HCT116 (cell line): Measurements from ENCODE around the gene DCDC2C. TPM values are rescaled to one million over a fixed set of nuclear protein-coding genes. Genes with fewer than 3 reads are reported as not detected.

Source experiments
- ATAC-seq: fragments of 200-7000 bp; cut with Tn5 transposase; 2 replicates; pipeline ENCODE4 v1.9.1; 2020; ENCODE audit warnings: mild to moderate bottlenecking, moderate library complexity
- BruUV-seq: library from RNA; stranded (reverse); fragments of 400-500 nt; replicated peaks from 2 replicates; lab custom pipeline; 2021; lab: Mats Ljungman, UMichigan
- CTCF ChIA-PET: fragments of 300-600 bp; sonication (Branson Sonifier 250); formaldehyde crosslinking; loops from one replicate; lab custom pipeline; 2021; ENCODE audit warnings: antibody characterized with exemption; lab: Charles Lee
- POLR2A ChIA-PET: fragments of 300-600, 350-600 bp; sonication (Branson Sonifier 250); formaldehyde crosslinking; loops from one replicate; lab custom pipeline; 2021; ENCODE audit warnings: antibody characterized with exemption; lab: Charles Lee
- RAD21 ChIA-PET, 2 experiments: fragments of 300-600 bp; sonication (Branson Sonifier 250); formaldehyde crosslinking; loops; one replicate each; lab custom pipeline; 2023; ENCODE audit warnings: low total read pairs in 2 of 2; ENCODE audit not compliant: uncharacterized antibody in 2 of 2, unreplicated experiment in 2 of 2, low non-redundant PET in 1 of 2; lab: Charles Lee
- DNase-seq: peaks from one replicate; pipeline ENCODE4 v3.0.0-alpha.2; 2010; ENCODE audit warnings: low read depth, low spot score
- H2AFZ ChIP-seq: fragments of 200-600 bp; shearing (Covaris generic), sonication (generic); 2 replicates; pipeline ENCODE4 v1.6.1; 2017; ENCODE audit warnings: low read depth, mixed run types, mixed read lengths, antibody characterized with exemption, low read length; ENCODE audit not compliant: poor library complexity, severe bottlenecking
- H3K27ac ChIP-seq: 2 replicates; pipeline ENCODE4 v1.5.1; 2012; ENCODE audit warnings: low read depth, low read length
- H3K27me3 ChIP-seq: fragments of 200-600 bp; sonication (generic); 2 replicates; pipeline ENCODE4 v1.6.1; 2016; ENCODE audit warnings: mixed run types, low read length, mixed read lengths; ENCODE audit not compliant: insufficient read depth
- H3K36me3 ChIP-seq, 2 experiments: fragments of 200-500 bp in 1 of 2; fragments of 200-600 bp in 1 of 2; sonication (Bioruptor generic) in 1 of 2; sonication (generic) in 1 of 2; 2 replicates each; pipeline versions ENCODE4 v1.5.1 to v1.6.1; 2014 to 2016; ENCODE audit warnings: low read length in 2 of 2, inconsistent platforms in 1 of 2, mixed read lengths in 1 of 2, mixed run types in 1 of 2; ENCODE audit not compliant: insufficient read depth in 2 of 2, control insufficient read depth in 1 of 2
- H3K4me1 ChIP-seq, 2 experiments: fragments of 200-600 bp in 1 of 2; sonication (generic) in 1 of 2; 2 replicates each; pipeline versions ENCODE4 v1.5.1 to v1.6.1; 2012 to 2017; ENCODE audit warnings: low read length in 2 of 2, inconsistent platforms in 1 of 2, mild to moderate bottlenecking in 1 of 2, mixed read lengths in 1 of 2, mixed run types in 1 of 2, moderate library complexity in 1 of 2; ENCODE audit not compliant: insufficient read depth in 2 of 2, control insufficient read depth in 1 of 2
- H3K4me2 ChIP-seq: fragments of 200-600 bp; sonication (generic); 2 replicates; pipeline ENCODE4 v1.6.1; 2017; ENCODE audit warnings: mixed run types, low read length, mixed read lengths
- H3K4me3 ChIP-seq, 2 experiments: fragments of 200-600 bp in 1 of 2; sonication (generic) in 1 of 2; replicated peaks in 1 of 2; 2 replicates each; pipeline ENCODE4 v1.5.1; 2011 to 2016; ENCODE audit warnings: low read length in 2 of 2, control low read depth in 1 of 2, low read depth in 1 of 2, mild to moderate bottlenecking in 1 of 2, mixed read lengths in 1 of 2, mixed run types in 1 of 2
- H3K79me2 ChIP-seq: fragments of 200-600 bp; sonication (generic); 2 replicates; pipeline ENCODE4 v1.6.1; 2017; ENCODE audit warnings: mild to moderate bottlenecking, mixed run types, low read length, moderate library complexity, mixed read lengths; ENCODE audit not compliant: insufficient read depth
- H3K9ac ChIP-seq: fragments of 200-600 bp; sonication (generic); 2 replicates; pipeline ENCODE4 v1.6.1; 2016; ENCODE audit warnings: low read length, mixed read lengths
- H3K9me2 ChIP-seq: fragments of 200-600 bp; sonication (generic), shearing (Covaris generic); 2 replicates; pipeline ENCODE4 v1.6.1; 2017; ENCODE audit warnings: mixed run types, mild to moderate bottlenecking, moderate library complexity; ENCODE audit not compliant: insufficient read depth
- H3K9me3 ChIP-seq, 2 experiments: fragments of 200-500 bp in 1 of 2; fragments of 200-600 bp in 1 of 2; sonication (Bioruptor generic) in 1 of 2; sonication (generic) in 1 of 2; 2 replicates each; pipeline ENCODE4 v1.6.1; 2014 to 2017; ENCODE audit warnings: low read length in 2 of 2, mixed read lengths in 2 of 2, inconsistent platforms in 1 of 2, low read depth in 1 of 2, mild to moderate bottlenecking in 1 of 2, mixed run types in 1 of 2, moderate library complexity in 1 of 2; ENCODE audit not compliant: control insufficient read depth in 1 of 2, insufficient read depth in 1 of 2
- H4K20me1 ChIP-seq: fragments of 200-600 bp; sonication (generic), shearing (Covaris generic); 2 replicates; pipeline ENCODE4 v1.6.1; 2017; ENCODE audit warnings: mixed run types, mild to moderate bottlenecking, moderate library complexity; ENCODE audit not compliant: insufficient read depth
- CBX3 ChIP-seq: IDR thresholded peaks from 2 replicates; pipeline ENCODE4 v1.6.1; 2012; ENCODE audit warnings: low read depth
- CEBPB ChIP-seq: IDR thresholded peaks from 2 replicates; pipeline ENCODE4 v1.6.1; 2012; ENCODE audit warnings: low read depth
- EZH2 ChIP-seq: fragments of 200-600 bp; sonication (generic); IDR thresholded peaks from 2 replicates; pipeline ENCODE4 v1.6.1; 2017; ENCODE audit warnings: antibody characterized with exemption, mixed run types
- FOSL1 ChIP-seq: IDR thresholded peaks from 2 replicates; pipeline ENCODE4 v1.6.1; 2012; ENCODE audit warnings: low read depth
- JUND ChIP-seq: IDR thresholded peaks from 2 replicates; pipeline ENCODE4 v1.6.1; 2012
- POLR2A ChIP-seq: IDR thresholded peaks from 2 replicates; pipeline ENCODE4 v1.7.0; 2011; ENCODE audit warnings: borderline replicate concordance; ENCODE audit not compliant: insufficient read depth, insufficient read length; ENCODE audit errors: extremely low read depth
- POLR2AphosphoS5 ChIP-seq: IDR thresholded peaks from 2 replicates; pipeline ENCODE4 v1.6.1; 2011; ENCODE audit warnings: mild to moderate bottlenecking, low read depth, low read length, moderate library complexity
- RAD21 ChIP-seq: IDR thresholded peaks from 2 replicates; pipeline ENCODE4 v1.6.1; 2012; ENCODE audit warnings: low read depth, mild to moderate bottlenecking
- SIN3A ChIP-seq: IDR thresholded peaks from 2 replicates; pipeline ENCODE4 v1.6.1; 2012; ENCODE audit warnings: low read depth
- SP1 ChIP-seq: IDR thresholded peaks from 2 replicates; pipeline ENCODE4 v1.6.1; 2012; ENCODE audit warnings: low read depth
- SRF ChIP-seq: IDR thresholded peaks from 2 replicates; pipeline ENCODE4 v1.6.1; 2012; ENCODE audit warnings: low read depth
- ZFX ChIP-seq: fragments of 450-650 bp; IDR thresholded peaks from 2 replicates; pipeline ENCODE4 v1.6.1; 2017
- ZNF274 ChIP-seq: fragments of 200-500 bp; sonication (Bioruptor generic); IDR thresholded peaks from 2 replicates; pipeline ENCODE4 v1.6.1; 2014; ENCODE audit warnings: mild to moderate bottlenecking, low read depth, low read length, inconsistent platforms
- intact Hi-C: fragments of 100-400 bp; cut with micrococcal nuclease; formaldehyde crosslinking; loops from 2 replicates; pipeline ENCODE4 v1.10.0; 2022
- total RNA-seq: library from RNA; stranded (reverse); gene quantifications from one replicate; pipeline ENCODE4 v1.2.1, GENCODE V29; 2021; ENCODE audit not compliant: unreplicated experiment
- TF ChIP-seq, protein P1 (sequence below): IDR thresholded peaks from 2 replicates; pipeline ENCODE4 v1.6.1; 2012
- TF ChIP-seq, protein P2 (sequence below): IDR thresholded peaks from 2 replicates; pipeline ENCODE4 v1.6.1; 2012
- TF ChIP-seq, protein P3 (sequence below): IDR thresholded peaks from 2 replicates; pipeline ENCODE4 v1.6.1; 2012; ENCODE audit warnings: low read depth
- TF ChIP-seq, protein P4 (sequence below), 3 experiments: fragments of 200-600 bp in 1 of 3; sonication (generic) in 1 of 3; IDR thresholded peaks in 2 of 3; conservative IDR thresholded peaks in 1 of 3; 2 replicates each; pipeline ENCODE4 v1.5.1; 2012 to 2017; ENCODE audit warnings: low read depth in 2 of 3, low read length in 2 of 3, antibody characterized with exemption in 1 of 3, borderline replicate concordance in 1 of 3, control low read depth in 1 of 3, mild to moderate bottlenecking in 1 of 3, mixed read lengths in 1 of 3, mixed run types in 1 of 3, moderate library complexity in 1 of 3; ENCODE audit not compliant: insufficient read depth in 1 of 3

Gene DCDC2C
- total RNA-seq, 1 experiment from 2014 or later: not detected

DNA sequence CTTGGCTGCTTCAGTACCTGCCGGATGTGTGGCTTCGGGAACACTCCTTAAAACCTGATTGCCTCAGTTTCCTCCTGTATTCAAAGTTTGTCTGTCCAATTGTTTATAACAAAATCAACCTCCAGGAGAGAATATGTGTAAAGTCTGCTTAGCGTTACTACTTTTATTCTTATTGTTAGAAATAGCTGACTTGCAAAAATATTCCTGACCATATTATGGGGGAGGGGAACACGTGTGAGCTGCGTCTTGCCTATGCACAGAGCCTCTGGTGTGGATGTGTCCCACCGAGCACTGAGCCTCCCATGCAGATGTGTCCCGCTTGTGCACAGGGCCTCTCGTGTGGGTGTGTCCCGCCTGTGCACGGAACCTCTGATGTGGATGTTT lies 82.5 kb downstream of the DCDC2C start:
- H3K27me3 ChIP-seq: peaks cover 30% of the 10 kb centered on the region
- H3K9ac ChIP-seq: no peak overlapping the region
- no peaks in the 10 kb centered on the region for H4K20me1 ChIP-seq

DNA sequence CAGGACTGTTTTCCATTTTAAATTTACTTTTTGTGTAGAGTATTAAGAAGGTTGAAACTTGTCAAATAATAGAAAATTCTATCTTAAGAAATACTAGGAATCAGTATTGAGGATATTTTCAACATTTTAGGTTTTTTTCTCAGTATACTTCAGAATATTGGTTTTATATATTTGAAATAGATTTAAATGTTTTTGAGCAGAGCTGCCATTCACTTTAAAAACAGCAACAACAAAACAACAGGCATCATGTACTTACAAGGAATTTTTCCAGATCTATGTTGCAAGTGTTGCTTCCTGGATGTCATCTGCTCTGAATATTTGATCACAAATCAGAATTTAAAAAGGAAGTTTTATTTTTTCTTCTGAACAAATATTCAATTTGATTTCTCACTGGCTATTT lies 84.4 kb downstream of the DCDC2C start:
- ChIA-PET POLR2A (no interaction called here), CTCF (no interaction called here), RAD21 (no interaction called here)
- no peaks in the 10 kb centered on the region for H3K79me2 ChIP-seq
- ATAC-seq (no peak), DNase-seq (no peak)
- no peaks in the 10 kb centered on the region for H3K9me2 ChIP-seq
- H2AFZ ChIP-seq: no peak overlapping the region
- H3K4me3 ChIP-seq: no peak overlapping the region
- intact Hi-C loops: no loop called here
- no TSS peak for BruUV-seq
- H4K20me1 ChIP-seq: no peaks in the 10 kb centered on the region
- peaks cover 0 to 3% of the 10 kb centered on the region in 2 experiments; a peak in 1 of 4 replicates for H3K4me1 ChIP-seq
- H3K4me2 ChIP-seq: no peak overlapping the region
- H3K9me3 ChIP-seq: no peaks in the 10 kb centered on the region
- H3K36me3 ChIP-seq: no peaks in the 10 kb centered on the region
- no peak overlapping the region for H3K27ac ChIP-seq
- peaks cover 34% of the 10 kb centered on the region for H3K27me3 ChIP-seq
- H3K9ac ChIP-seq: no peak overlapping the region
- TF ChIP-seq JUND (no peak), CEBPB (no peak), ZNF274 (no peak), POLR2A (no peak), ZFX (no peak), SIN3A (no peak), SP1 (no peak), CBX3 (no peak), FOSL1 (no peak), RAD21 (no peak), POLR2AphosphoS5 (no peak)
- TF ChIP-seq, protein P1, sequence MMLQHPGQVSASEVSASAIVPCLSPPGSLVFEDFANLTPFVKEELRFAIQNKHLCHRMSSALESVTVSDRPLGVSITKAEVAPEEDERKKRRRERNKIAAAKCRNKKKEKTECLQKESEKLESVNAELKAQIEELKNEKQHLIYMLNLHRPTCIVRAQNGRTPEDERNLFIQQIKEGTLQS: no peak
- TF ChIP-seq, protein P2, sequence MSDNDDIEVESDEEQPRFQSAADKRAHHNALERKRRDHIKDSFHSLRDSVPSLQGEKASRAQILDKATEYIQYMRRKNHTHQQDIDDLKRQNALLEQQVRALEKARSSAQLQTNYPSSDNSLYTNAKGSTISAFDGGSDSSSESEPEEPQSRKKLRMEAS: no peak
- TF ChIP-seq, protein P3, sequence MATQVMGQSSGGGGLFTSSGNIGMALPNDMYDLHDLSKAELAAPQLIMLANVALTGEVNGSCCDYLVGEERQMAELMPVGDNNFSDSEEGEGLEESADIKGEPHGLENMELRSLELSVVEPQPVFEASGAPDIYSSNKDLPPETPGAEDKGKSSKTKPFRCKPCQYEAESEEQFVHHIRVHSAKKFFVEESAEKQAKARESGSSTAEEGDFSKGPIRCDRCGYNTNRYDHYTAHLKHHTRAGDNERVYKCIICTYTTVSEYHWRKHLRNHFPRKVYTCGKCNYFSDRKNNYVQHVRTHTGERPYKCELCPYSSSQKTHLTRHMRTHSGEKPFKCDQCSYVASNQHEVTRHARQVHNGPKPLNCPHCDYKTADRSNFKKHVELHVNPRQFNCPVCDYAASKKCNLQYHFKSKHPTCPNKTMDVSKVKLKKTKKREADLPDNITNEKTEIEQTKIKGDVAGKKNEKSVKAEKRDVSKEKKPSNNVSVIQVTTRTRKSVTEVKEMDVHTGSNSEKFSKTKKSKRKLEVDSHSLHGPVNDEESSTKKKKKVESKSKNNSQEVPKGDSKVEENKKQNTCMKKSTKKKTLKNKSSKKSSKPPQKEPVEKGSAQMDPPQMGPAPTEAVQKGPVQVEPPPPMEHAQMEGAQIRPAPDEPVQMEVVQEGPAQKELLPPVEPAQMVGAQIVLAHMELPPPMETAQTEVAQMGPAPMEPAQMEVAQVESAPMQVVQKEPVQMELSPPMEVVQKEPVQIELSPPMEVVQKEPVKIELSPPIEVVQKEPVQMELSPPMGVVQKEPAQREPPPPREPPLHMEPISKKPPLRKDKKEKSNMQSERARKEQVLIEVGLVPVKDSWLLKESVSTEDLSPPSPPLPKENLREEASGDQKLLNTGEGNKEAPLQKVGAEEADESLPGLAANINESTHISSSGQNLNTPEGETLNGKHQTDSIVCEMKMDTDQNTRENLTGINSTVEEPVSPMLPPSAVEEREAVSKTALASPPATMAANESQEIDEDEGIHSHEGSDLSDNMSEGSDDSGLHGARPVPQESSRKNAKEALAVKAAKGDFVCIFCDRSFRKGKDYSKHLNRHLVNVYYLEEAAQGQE: no peak
- TF ChIP-seq, protein P4, sequence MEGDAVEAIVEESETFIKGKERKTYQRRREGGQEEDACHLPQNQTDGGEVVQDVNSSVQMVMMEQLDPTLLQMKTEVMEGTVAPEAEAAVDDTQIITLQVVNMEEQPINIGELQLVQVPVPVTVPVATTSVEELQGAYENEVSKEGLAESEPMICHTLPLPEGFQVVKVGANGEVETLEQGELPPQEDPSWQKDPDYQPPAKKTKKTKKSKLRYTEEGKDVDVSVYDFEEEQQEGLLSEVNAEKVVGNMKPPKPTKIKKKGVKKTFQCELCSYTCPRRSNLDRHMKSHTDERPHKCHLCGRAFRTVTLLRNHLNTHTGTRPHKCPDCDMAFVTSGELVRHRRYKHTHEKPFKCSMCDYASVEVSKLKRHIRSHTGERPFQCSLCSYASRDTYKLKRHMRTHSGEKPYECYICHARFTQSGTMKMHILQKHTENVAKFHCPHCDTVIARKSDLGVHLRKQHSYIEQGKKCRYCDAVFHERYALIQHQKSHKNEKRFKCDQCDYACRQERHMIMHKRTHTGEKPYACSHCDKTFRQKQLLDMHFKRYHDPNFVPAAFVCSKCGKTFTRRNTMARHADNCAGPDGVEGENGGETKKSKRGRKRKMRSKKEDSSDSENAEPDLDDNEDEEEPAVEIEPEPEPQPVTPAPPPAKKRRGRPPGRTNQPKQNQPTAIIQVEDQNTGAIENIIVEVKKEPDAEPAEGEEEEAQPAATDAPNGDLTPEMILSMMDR (IDR thresholded peaks at IDR 0.05 in 2 of 3, conservative IDR thresholded peaks at IDR 0.05 in 1 of 3; ENCODE audit: borderline replicate concordance in 1 of 3, insufficient read depth in 1 of 3, low read depth in 2 of 3, low read length in 2 of 3): no peak

More for the DNA sequence above, 82.5 kb downstream of the DCDC2C start:
- no peaks in the 10 kb centered on the region for H3K79me2 ChIP-seq
- no peak for DNase-seq
- TF ChIP-seq ZNF274 (no peak), EZH2 (no peak), SRF (no peak), JUND (no peak), POLR2AphosphoS5 (no peak), ZFX (no peak), RAD21 (no peak)
- no peak overlapping the region for H3K4me2 ChIP-seq
- no peaks in the 10 kb centered on the region for H3K9me3 ChIP-seq
- H3K4me1 ChIP-seq: peaks cover 0 to 3% of the 10 kb centered on the region in 2 experiments; a peak in 1 of 4 replicates
- intact Hi-C loops: no loop called here
- H3K36me3 ChIP-seq: no peaks in the 10 kb centered on the region
- ATAC-seq: no peak
- ChIA-PET RAD21 (no interaction called here), POLR2A (no interaction called here), CTCF (interaction anchor here (1.7 kb wide), 1 partner anchor 58 kb away, joined by 10 read pairs; no protein-coding TSS in a partner anchor)
- no peak overlapping the region for H3K4me3 ChIP-seq
- BruUV-seq: no TSS peak
- no peak overlapping the region for H3K27ac ChIP-seq
- no peaks in the 10 kb centered on the region for H3K9me2 ChIP-seq
- no peak overlapping the region for H2AFZ ChIP-seq
